ENCODE measurements around the gene SPATA13.
"Not testable (repeated sequence)": the region's sequence is repeated elsewhere in the genome, so short reads cannot be mapped to it uniquely, and the experiment has no call there.

The SPATA13 gene

GRCh38 chr13:24308488-24309020 is 148.0 kb downstream of the SPATA13 start:
- no peak for DNase-seq (ENCODE audit: low read depth in 2 of 2)

- not testable (repeated sequence) for DNase-seq (ENCODE audit: low read depth in 2 of 2)
Observed at GRCh38 chr13:24309300-24309699, 148.8 kb downstream of the SPATA13 start, which contains the start of gene C1QTNF9. TSS of gene C1QTNF9 (plus strand) at chr13:24309580. CDS start at chr13:24316004, 6,424 bp downstream.

- no peak for DNase-seq (ENCODE audit: low read depth in 2 of 2)
Observed at GRCh38 chr13:24313439-24313838, 152.9 kb downstream of the SPATA13 start.

GRCh38 chr13:24317835-24318234 is 157.3 kb downstream of the SPATA13 start:
- DNase-seq (ENCODE audit: low read depth in 2 of 2) = not testable (repeated sequence)

- DNase-seq (ENCODE audit: low read depth in 2 of 2) = not testable (repeated sequence)
Observed at GRCh38 chr13:24318878-24319277, 158.4 kb downstream of the SPATA13 start.

GRCh38 chr13:24319641-24320040 is 159.1 kb downstream of the SPATA13 start:
- not testable (repeated sequence) for DNase-seq (ENCODE audit: low read depth in 2 of 2)

- DNase-seq (ENCODE audit: low read depth in 2 of 2) = not testable (repeated sequence)
Observed at GRCh38 chr13:24321416-24321815, 160.9 kb downstream of the SPATA13 start.

GRCh38 chr13:24322470-24322869 is 161.9 kb downstream of the SPATA13 start:
- DNase-seq (ENCODE audit: low read depth in 2 of 2) = not testable (repeated sequence)

GRCh38 chr13:24323036-24323738 is 162.7 kb downstream of the SPATA13 start:
- DNase-seq (ENCODE audit: low read depth in 2 of 2) = no peak

- no peak for DNase-seq (ENCODE audit: low read depth in 2 of 2)
Observed at GRCh38 chr13:24323739-24324075, 163.2 kb downstream of the SPATA13 start.

GRCh38 chr13:24327598-24327997 is 167.1 kb downstream of the SPATA13 start:
- DNase-seq (ENCODE audit: low read depth in 2 of 2) = not testable (repeated sequence)

GRCh38 chr13:24328145-24328544 is 167.6 kb downstream of the SPATA13 start:
- no peak for DNase-seq (ENCODE audit: low read depth in 2 of 2)

GRCh38 chr13:24338721-24339120 is 178.2 kb downstream of the SPATA13 start:
- no peak for DNase-seq (ENCODE audit: low read depth in 2 of 2)

GRCh38 chr13:24339937-24340607 is 179.6 kb downstream of the SPATA13 start:
- DNase-seq (ENCODE audit: low read depth in 2 of 2) = no peak

GRCh38 chr13:24340608-24340955 is 180.1 kb downstream of the SPATA13 start:
- DNase-seq (ENCODE audit: low read depth in 2 of 2) = no peak

- no peak for DNase-seq (ENCODE audit: low read depth in 2 of 2)
Observed at GRCh38 chr13:24341439-24341838, 180.9 kb downstream of the SPATA13 start.

GRCh38 chr13:24348385-24348784 is 187.9 kb downstream of the SPATA13 start:
- no peak for DNase-seq (ENCODE audit: low read depth in 2 of 2)

GRCh38 chr13:24348797-24349515 is 188.4 kb downstream of the SPATA13 start:
- DNase-seq (ENCODE audit: low read depth in 2 of 2) = no peak

- not testable (repeated sequence) for DNase-seq (ENCODE audit: low read depth in 2 of 2)
Observed at GRCh38 chr13:24349778-24350664, 189.5 kb downstream of the SPATA13 start.

- no peak for DNase-seq (ENCODE audit: low read depth in 2 of 2)
Observed at GRCh38 chr13:24351423-24351822, 190.9 kb downstream of the SPATA13 start.

GRCh38 chr13:24353736-24354135 is 193.2 kb downstream of the SPATA13 start:
- no peak for DNase-seq (ENCODE audit: low read depth in 2 of 2)
